Sigmoid colon (tissue), 7 donors: ENCODE measurements around the gene SHB. TPM values are rescaled to one million over a fixed set of nuclear protein-coding genes. Genes with fewer than 3 reads are reported as not detected.

Experiments used
- DNase-seq: peaks from one replicate; pipeline ENCODE4 v3.0.0-alpha.2; 2019
- H3K27ac ChIP-seq, 4 donors: fragments of 200-600 bp; sonication (generic); one replicate each; pipeline ENCODE4 v1.5.1; 2016 to 2019; ENCODE audit warnings: mild to moderate bottlenecking in 1 of 4
- H3K27me3 ChIP-seq, 3 donors: fragments of 200-600 bp; sonication (generic); one replicate each; pipeline ENCODE4 v1.5.1; 2019; ENCODE audit warnings: mild to moderate bottlenecking in 1 of 3
- H3K36me3 ChIP-seq, 4 donors: fragments of 200-600 bp; sonication (generic); one replicate each; pipeline ENCODE4 v1.5.1; 2016 to 2019
- H3K4me1 ChIP-seq, 4 donors: fragments of 200-600 bp; sonication (generic); one replicate each; pipeline ENCODE4 v1.5.1; 2017 to 2019
- H3K4me3 ChIP-seq, 4 donors: fragments of 200-600 bp; sonication (generic); one replicate each; pipeline ENCODE4 v1.5.1; 2017 to 2019; ENCODE audit warnings: mild to moderate bottlenecking in 2 of 4, moderate library complexity in 1 of 4
- H3K9me3 ChIP-seq, 4 donors: fragments of 200-600 bp in 3 of 4; sonication (generic) in 3 of 4; one replicate each; pipeline versions ENCODE4 v1.5.1 to v1.6.1; 2013 to 2019
- CTCF ChIP-seq, 4 experiments: fragments of 450-650 bp in 3 of 4; fragments of 200-600 bp in 1 of 4; IDR thresholded peaks; one replicate each; pipeline ENCODE4 v1.5.1; 2016 to 2019; ENCODE audit warnings: antibody characterized with exemption in 4 of 4, mild to moderate bottlenecking in 3 of 4, moderate library complexity in 2 of 4
- EP300 ChIP-seq, 4 donors: sonication (generic); formaldehyde crosslinking; IDR thresholded peaks; one replicate each; pipeline ENCODE4 v1.6.1; 2017; ENCODE audit warnings: antibody characterized with exemption in 4 of 4
- POLR2A ChIP-seq, 2 donors: fragments of 450-650 bp; IDR thresholded peaks; one replicate each; pipeline ENCODE4 v1.6.1; 2016; ENCODE audit warnings: antibody characterized with exemption in 2 of 2, mild to moderate bottlenecking in 2 of 2, moderate library complexity in 2 of 2
- POLR2AphosphoS5 ChIP-seq, 4 donors: sonication (generic); formaldehyde crosslinking; IDR thresholded peaks; one replicate each; pipeline ENCODE4 v1.6.1; 2017; ENCODE audit warnings: antibody characterized with exemption in 4 of 4
- WGBS, 2 donors: extraction: QIAGEN DNeasy Blood & Tissue Kit; methylation state at CpG; one replicate each; pipeline ENCODE4 v1.1.7; 2013; 5-methylcytosine and 5-hydroxymethylcytosine counted together
- intact Hi-C: fragments of 100-400 bp; cut with DNase I; formaldehyde crosslinking; loops from one replicate; pipeline ENCODE4 v1.15.1; 2023
- polyA plus RNA-seq, 3 donors: library from polyadenylated mRNA; stranded (reverse); fragments of 200-250 nt; gene quantifications; one replicate each; pipeline ENCODE4 v1.2.3, GENCODE V29; 2013
- total RNA-seq, 4 donors: library from RNA; depleted of rRNA; stranded (reverse); fragments of >200 nt; gene quantifications; one replicate each; pipeline ENCODE4 v1.1.0, GENCODE V29; 2016
- donor health status: healthy with polysubstance abuse.
- donor health status: Bipolar disorder and iron deficiency.
- donor health status: healthy.

Gene SHB
- total and polyA plus RNA-seq, 7 donors, result 6.8 to 33.7 (median 10.2) TPM

- H3K36me3 ChIP-seq, result peaks cover 0 to 19% (median 7%) of the 10 kb centered on the region in 4 donors
- no peak overlapping the region for H3K27ac ChIP-seq
- no peaks in the 10 kb centered on the region for H3K9me3 ChIP-seq
- 73 to 76% methylated on average over 4 of the region's 4 CpGs for WGBS, 2 donors
- no peak overlapping the region for H3K4me3 ChIP-seq
- TF ChIP-seq CTCF (IDR thresholded peaks at IDR 0.05), result no peak
- DNase-seq, result no peak
- peaks cover 0 to 34% (median 18%) of the 10 kb centered on the region in 4 donors for H3K4me1 ChIP-seq
- H3K27me3 ChIP-seq, result no peaks in the 10 kb centered on the region
- intact Hi-C loops, result no loop called here
Observed at GRCh38 chr9:37972351-37972848, 96.6 kb downstream of the SHB start.

- Histone ChIP-seq H3K4me3 (no peak overlapping the region), H3K9me3 (no peaks in the 10 kb centered on the region), H3K36me3 (peaks cover 0 to 19% (median 7%) of the 10 kb centered on the region in 4 donors), H3K4me1 (peaks cover 0 to 34% (median 14%) of the 10 kb centered on the region in 4 donors), H3K27ac (no peak overlapping the region), H3K27me3 (no peaks in the 10 kb centered on the region)
- TF ChIP-seq CTCF (IDR thresholded peaks at IDR 0.05), result no peak
- no peak for TF ChIP-seq POLR2A (IDR thresholded peaks at IDR 0.05)
- no peak for TF ChIP-seq EP300 (IDR thresholded peaks at IDR 0.05)
- TF ChIP-seq POLR2AphosphoS5 (IDR thresholded peaks at IDR 0.05), result no peak
- no peak for DNase-seq
- 84 to 95% methylated on average over 2 of the region's 2 CpGs for WGBS, 2 donors
- intact Hi-C loops, result no loop called here
Observed at GRCh38 chr9:37971691-37972090, 97.3 kb downstream of the SHB start.

- no peak overlapping the region for H3K27ac ChIP-seq
- intact Hi-C loops, result no loop called here
- 87 to 95% methylated on average over 7 of the region's 7 CpGs for whole genome bisulfite sequencing, 2 donors
- H3K4me1 ChIP-seq, result peaks cover 0 to 31% (median 11%) of the 10 kb centered on the region in 4 donors
- no peaks in the 10 kb centered on the region for H3K9me3 ChIP-seq
- DNase-seq, result no peak
- no peak overlapping the region for H3K4me3 ChIP-seq
- peaks cover 0 to 19% (median 7%) of the 10 kb centered on the region in 4 donors for H3K36me3 ChIP-seq
- H3K27me3 ChIP-seq, result no peaks in the 10 kb centered on the region
- TF ChIP-seq POLR2A (IDR thresholded peaks at IDR 0.05) (no peak), POLR2AphosphoS5 (IDR thresholded peaks at IDR 0.05) (no peak), EP300 (IDR thresholded peaks at IDR 0.05) (no peak), CTCF (IDR thresholded peaks at IDR 0.05) (no peak)
Observed at GRCh38 chr9:37971108-37971459, 97.9 kb downstream of the SHB start.

GRCh38 chr9:37970301-37971107 lies 98.5 kb downstream of the SHB start:
- no peaks in the 10 kb centered on the region for H3K9me3 ChIP-seq
- WGBS, 2 donors, result 82 to 87% methylated on average over 11 of the region's 11 CpGs
- H3K36me3 ChIP-seq, result peaks cover 0 to 19% (median 7%) of the 10 kb centered on the region in 4 donors
- intact Hi-C loops, result no loop called here
- H3K4me3 ChIP-seq, result no peak overlapping the region
- no peak for DNase-seq
- TF ChIP-seq POLR2AphosphoS5 (IDR thresholded peaks at IDR 0.05) (no peak), CTCF (IDR thresholded peaks at IDR 0.05) (no peak), POLR2A (IDR thresholded peaks at IDR 0.05) (no peak)
- no peak overlapping the region for H3K27ac ChIP-seq
- no peaks in the 10 kb centered on the region for H3K27me3 ChIP-seq
- peaks cover 0 to 30% (median 11%) of the 10 kb centered on the region in 4 donors for H3K4me1 ChIP-seq
